Kidney tubule cell (primary cell): Measurements from ENCODE around the gene TTLL11.

Experiments
- DNase-seq: peaks from one replicate; pipeline ENCODE4 v3.0.0-alpha.2; 2018; ENCODE audit warnings: low spot score

The TTLL11 gene

DNA sequence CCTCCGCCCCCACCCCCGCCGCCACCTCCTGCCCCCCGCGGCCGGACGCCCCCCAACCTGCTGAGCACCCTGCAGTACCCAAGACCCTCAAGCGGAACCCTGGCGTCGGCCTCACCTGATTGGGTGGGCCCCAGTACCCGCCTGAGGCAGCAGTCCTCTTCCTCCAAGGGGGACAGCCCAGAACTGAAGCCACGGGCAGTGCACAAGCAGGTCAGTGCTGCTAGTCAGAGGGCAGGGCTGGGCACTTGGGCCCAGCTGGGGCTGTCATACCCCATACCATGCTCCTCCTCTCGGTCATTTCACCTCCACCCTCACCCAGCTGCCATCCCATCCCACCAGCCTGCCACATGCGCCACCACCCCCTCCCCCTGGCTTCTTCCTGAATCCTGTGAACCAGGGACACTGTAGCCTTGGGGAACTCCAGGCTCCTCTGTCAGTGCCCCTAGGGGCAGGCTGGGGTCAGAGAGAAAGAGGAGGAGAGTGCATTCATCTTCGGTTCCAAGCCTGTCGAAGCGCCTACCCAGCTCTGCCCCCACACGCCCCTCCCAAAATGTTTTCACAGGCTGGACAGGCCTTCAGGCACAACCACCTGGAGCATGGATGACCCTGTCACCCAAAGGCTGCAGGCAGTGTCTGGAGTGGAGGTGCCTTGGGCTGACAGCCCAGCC, 319.7 kb downstream of the TTLL11 start:
- no peak for DNase-seq

DNA sequence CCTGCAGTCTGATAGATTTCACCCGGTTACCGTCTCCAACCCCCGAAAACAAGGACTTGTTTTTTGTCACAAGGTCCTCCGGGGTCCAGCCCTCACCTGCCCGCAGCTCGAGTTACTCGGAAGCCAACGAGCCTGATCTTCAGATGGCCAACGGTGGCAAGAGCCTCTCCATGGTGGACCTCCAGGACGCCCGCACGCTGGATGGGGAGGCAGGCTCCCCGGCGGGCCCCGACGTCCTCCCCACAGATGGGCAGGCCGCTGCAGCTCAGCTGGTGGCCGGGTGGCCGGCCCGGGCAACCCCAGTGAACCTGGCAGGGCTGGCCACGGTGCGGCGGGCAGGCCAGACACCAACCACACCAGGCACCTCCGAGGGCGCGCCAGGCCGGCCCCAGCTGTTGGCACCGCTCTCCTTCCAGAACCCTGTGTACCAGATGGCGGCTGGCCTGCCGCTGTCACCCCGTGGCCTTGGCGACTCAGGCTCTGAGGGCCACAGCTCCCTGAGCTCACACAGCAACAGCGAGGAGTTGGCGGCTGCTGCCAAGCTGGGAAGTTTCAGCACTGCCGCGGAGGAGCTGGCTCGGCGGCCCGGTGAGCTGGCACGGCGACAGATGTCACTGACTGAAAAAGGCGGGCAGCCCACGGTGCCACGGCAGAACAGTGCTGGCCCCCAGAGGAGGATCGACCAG, 320.4 kb downstream of the TTLL11 start:
- no peak for DNase-seq
